Activated B cell treated with CpG ODN at 0.5 μM for 24 hours (primary cell): Measurements from ENCODE around the gene TASOR2. TPM values are rescaled to one million over a fixed set of nuclear protein-coding genes. Genes with fewer than 3 reads are reported as not detected.

Experiments used
- ATAC-seq: fragments of 200-7000 bp; cut with Tn5 transposase; one replicate; pipeline ENCODE4 v1.10.0; 2021; ENCODE audit warnings: low read depth, mild to moderate bottlenecking, moderate library complexity
- CTCF ChIA-PET: fragments of 350-600 bp; sonication (Branson Sonifier 250); formaldehyde crosslinking; loops from one replicate; lab custom pipeline; 2021; ENCODE audit warnings: antibody characterized with exemption; lab: Charles Lee
- POLR2A ChIA-PET: fragments of 350-600 bp; sonication (Branson Sonifier 250); formaldehyde crosslinking; loops from one replicate; lab custom pipeline; 2021; ENCODE audit warnings: antibody characterized with exemption; lab: Charles Lee
- DNase-seq: peaks from one replicate; pipeline ENCODE4 v3.0.0; 2022
- H3K27ac Mint-ChIP-seq: one replicate; pipeline ENCODE4 v1.8.0; 2020; ENCODE audit warnings: mixed read lengths
- H3K27me3 Mint-ChIP-seq: one replicate; pipeline ENCODE4 v1.8.0; 2021; ENCODE audit warnings: mixed read lengths
- H3K36me3 Mint-ChIP-seq: one replicate; pipeline ENCODE4 v1.8.0; 2021; ENCODE audit warnings: low read depth, mixed read lengths
- H3K4me1 Mint-ChIP-seq: one replicate; pipeline ENCODE4 v1.8.0; 2021; ENCODE audit warnings: mixed read lengths
- H3K4me3 Mint-ChIP-seq: one replicate; pipeline ENCODE4 v1.8.0; 2020; ENCODE audit warnings: mild to moderate bottlenecking, mixed read lengths
- H3K9me3 Mint-ChIP-seq: one replicate; pipeline ENCODE4 v1.8.0; 2020; ENCODE audit warnings: mixed read lengths
- intact Hi-C: fragments of 100-400 bp; cut with micrococcal nuclease; formaldehyde crosslinking; loops from one replicate; pipeline ENCODE4 v1.15.1; 2024
- total RNA-seq: library from RNA; stranded (reverse); gene quantifications from 2 replicates; pipeline ENCODE4 v1.2.3, GENCODE V29; 2022
- TF ChIP-seq, protein P1 (sequence below): fragments of 200-600 bp; IDR thresholded peaks from one replicate; pipeline ENCODE4 v1.8.0; 2022; ENCODE audit warnings: antibody characterized with exemption, mild to moderate bottlenecking

TASOR2 gene
- total RNA-seq, 1 donor from 2014 or later = 81.4 TPM

DNA sequence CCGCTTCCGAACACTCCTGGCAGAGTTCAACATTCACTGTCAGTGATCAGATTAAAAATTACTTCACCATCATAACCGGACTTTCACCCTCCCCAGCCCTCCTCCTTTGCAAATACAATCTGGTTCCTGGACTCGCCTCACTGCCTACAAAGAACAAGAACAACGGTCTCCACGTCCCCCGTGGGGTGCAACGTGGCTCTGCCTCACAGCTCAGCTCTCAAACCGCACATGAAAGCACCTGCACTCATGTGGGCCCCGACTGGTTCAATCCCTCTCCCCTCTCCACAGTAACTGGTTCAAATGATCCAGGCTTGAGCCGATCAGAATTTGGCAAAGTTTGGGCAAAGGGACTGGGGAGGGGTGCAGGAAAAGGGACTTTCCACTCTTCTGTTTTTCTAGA, 39.3 kb upstream of the TASOR2 start:
- H3K4me3 Mint-ChIP-seq = peak overlapping the region; percentile 53
- no peaks in the 10 kb centered on the region for H3K27me3 Mint-ChIP-seq
- peaks cover 3% of the 10 kb centered on the region for H3K36me3 Mint-ChIP-seq
- TF ChIP-seq, protein P1, sequence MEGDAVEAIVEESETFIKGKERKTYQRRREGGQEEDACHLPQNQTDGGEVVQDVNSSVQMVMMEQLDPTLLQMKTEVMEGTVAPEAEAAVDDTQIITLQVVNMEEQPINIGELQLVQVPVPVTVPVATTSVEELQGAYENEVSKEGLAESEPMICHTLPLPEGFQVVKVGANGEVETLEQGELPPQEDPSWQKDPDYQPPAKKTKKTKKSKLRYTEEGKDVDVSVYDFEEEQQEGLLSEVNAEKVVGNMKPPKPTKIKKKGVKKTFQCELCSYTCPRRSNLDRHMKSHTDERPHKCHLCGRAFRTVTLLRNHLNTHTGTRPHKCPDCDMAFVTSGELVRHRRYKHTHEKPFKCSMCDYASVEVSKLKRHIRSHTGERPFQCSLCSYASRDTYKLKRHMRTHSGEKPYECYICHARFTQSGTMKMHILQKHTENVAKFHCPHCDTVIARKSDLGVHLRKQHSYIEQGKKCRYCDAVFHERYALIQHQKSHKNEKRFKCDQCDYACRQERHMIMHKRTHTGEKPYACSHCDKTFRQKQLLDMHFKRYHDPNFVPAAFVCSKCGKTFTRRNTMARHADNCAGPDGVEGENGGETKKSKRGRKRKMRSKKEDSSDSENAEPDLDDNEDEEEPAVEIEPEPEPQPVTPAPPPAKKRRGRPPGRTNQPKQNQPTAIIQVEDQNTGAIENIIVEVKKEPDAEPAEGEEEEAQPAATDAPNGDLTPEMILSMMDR = no peak
- ChIA-PET CTCF (interaction anchor here (0.7 kb wide), 1 partner anchor 16 kb away, joined by 3 read pairs; no protein-coding TSS in a partner anchor), POLR2A (interaction anchor here (0.6 to 0.8 kb wide), 4 partner anchors 11 to 204 kb away, joined by 3 to 4 read pairs (median 3); no protein-coding TSS in a partner anchor)
- ATAC-seq = peak; percentile 91
- H3K9me3 Mint-ChIP-seq = no peaks in the 10 kb centered on the region
- intact Hi-C loops = loop anchor here (5.0 kb wide), 1 partner anchor 42 kb away; no protein-coding TSS in a partner anchor
- peaks cover 25% of the 10 kb centered on the region for H3K4me1 Mint-ChIP-seq
- H3K27ac Mint-ChIP-seq = peak overlapping the region; percentile 27
- peak; percentile 29 for DNase-seq

DNA sequence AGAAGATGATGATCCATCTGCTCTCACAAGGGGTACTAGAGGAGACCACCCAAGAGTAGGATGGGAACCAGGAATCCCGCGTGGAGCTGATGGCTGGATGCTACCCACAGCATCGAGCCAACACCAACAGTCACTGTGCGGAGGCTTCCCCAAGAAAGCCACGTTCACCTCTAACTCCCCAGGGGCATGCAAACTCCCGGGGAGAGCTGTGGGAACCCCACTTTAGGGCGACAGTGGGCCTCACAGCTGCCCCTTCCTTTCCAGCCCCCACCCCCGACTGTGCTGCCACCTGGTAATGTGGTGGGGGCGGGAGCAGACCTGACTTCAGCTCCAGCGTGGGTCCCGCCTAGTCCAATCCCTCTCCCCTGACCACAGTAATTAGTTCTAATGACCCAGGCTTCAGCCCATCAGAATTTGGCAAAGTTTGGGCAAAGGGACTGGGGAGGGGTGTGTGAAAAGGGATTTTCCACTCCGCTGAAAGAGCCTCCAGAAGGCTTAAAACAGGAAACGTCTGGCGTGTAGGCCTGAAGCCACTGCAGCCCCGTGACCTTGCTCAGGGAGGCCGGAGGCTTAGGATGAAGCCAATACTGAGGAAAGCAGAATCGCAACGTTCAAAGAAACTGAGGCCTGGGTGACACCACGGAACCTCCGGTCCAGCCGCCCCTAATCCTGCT, 38.6 kb upstream of the TASOR2 start:
- ChIA-PET CTCF (interaction anchor here (0.7 kb wide), 1 partner anchor 23 kb away, joined by 3 read pairs; no protein-coding TSS in a partner anchor), POLR2A (interaction anchor here (0.7 to 0.8 kb wide), 2 partner anchors 10 to 205 kb away, joined by 3 read pairs; no protein-coding TSS in a partner anchor)
- Mint-ChIP-seq H3K27me3 (no peaks in the 10 kb centered on the region), H3K4me1 (peaks cover 25% of the 10 kb centered on the region), H3K36me3 (no peaks in the 10 kb centered on the region), H3K4me3 (peak overlapping the region; percentile 53), H3K9me3 (no peaks in the 10 kb centered on the region), H3K27ac (no peak overlapping the region)
- ATAC-seq (peak; percentile 16), DNase-seq (no peak)
- TF ChIP-seq, protein P1 = no peak
- intact Hi-C loops = loop anchor here (5.0 kb wide), 1 partner anchor 41 kb away; no protein-coding TSS in a partner anchor

DNA sequence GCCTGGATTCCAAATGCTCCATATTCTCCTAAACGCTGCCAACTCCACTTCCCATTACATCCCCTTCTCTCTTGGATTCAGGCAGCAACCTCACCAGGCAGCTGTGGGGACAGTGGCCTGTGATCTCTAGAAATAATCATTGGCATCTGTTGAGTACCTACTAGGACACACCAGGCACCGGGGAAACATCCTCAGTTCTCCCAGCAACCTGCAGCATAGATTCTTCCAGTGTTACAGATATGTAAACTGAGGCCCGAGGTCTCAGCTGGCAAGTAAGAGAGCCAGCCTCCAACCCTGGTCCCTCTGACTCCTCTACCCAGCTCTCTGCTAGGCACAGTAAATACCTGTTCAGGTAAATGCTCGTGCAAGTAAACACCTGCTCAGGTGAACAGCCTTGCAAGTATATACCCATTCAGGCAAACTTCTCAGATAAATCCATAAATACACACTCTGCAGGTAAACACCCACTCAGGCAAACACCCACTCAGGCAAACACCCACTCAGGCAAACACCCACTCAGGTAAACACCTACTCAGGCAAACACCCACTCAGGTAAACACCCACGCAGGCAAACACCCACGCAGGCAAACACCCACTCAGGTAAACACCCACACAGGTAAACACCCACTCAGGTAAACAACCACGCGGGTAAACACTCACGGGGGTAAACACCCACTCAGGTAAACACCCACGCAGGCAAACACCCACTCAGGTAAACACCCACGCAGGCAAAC, 37.0 kb upstream of the TASOR2 start:
- ChIA-PET CTCF (no interaction called here), POLR2A (no interaction called here)
- Mint-ChIP-seq H3K36me3 (no peaks in the 10 kb centered on the region), H3K9me3 (no peaks in the 10 kb centered on the region), H3K27me3 (no peaks in the 10 kb centered on the region), H3K4me3 (no peak overlapping the region), H3K27ac (no peak overlapping the region), H3K4me1 (peaks cover 25% of the 10 kb centered on the region)
- TF ChIP-seq, protein P1 = no peak
- intact Hi-C loops = loop anchor here (5.0 kb wide), 1 partner anchor 40 kb away; no protein-coding TSS in a partner anchor
- ATAC-seq = no peak
- DNase-seq = no peak

DNA sequence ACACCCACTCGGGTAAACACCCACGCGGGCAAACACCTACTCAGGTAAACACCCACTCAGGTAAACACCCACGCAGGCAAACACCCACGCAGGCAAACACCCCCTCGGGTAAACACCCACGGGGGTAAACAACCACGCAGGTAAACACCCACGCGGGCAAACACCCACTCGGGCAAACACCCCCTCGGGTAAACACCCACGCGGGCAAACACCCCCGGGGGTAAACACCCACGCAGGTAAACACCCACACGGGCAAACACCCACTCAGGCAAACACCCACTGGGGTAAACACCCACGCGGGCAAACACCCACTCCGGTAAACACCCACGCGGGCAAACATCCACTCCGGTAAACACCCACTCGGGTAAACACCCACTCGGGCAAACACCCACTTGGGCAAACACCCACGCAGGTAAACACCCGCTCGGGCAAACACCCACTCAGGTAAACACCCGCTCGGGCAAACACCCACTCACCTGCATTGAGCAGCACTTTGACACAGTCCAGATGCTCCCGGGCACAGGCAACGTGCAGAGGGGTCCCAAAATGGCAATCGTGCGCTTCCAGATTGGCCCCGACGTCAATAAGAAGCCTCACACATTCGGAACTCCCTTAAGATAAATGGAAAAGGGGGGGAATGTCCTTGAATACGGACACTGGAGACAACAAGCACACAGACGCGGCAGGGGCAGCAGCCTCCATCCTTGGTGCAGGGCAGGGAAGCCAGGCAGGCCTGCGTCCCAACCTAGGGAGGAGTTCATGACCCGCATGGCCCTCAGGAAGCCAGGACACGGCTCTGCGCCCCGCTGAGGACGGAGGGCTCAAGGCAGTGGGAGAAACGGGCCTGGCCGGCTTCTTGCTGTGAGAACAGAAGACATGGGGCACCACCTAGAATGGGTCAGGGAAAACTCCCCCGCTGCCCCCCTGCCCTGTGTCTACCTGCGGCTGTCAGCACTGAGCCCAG, 35.9 kb upstream of the TASOR2 start:
- ChIA-PET CTCF (no interaction called here), POLR2A (no interaction called here)
- no peaks in the 10 kb centered on the region for H3K36me3 Mint-ChIP-seq
- H3K4me1 Mint-ChIP-seq = peaks cover 25% of the 10 kb centered on the region
- TF ChIP-seq, protein P1 = no peak
- no peaks in the 10 kb centered on the region for H3K27me3 Mint-ChIP-seq
- no peak for ATAC-seq
- no peak overlapping the region for H3K27ac Mint-ChIP-seq
- no peak overlapping the region for H3K4me3 Mint-ChIP-seq
- H3K9me3 Mint-ChIP-seq = no peaks in the 10 kb centered on the region
- no peak for DNase-seq
- intact Hi-C loops = loop anchor here (5.0 kb wide), 1 partner anchor 39 kb away; no protein-coding TSS in a partner anchor
